Stimulated activated CD8-positive, alpha-beta memory T cell treated with anti-CD3 and anti-CD28 coated beads, Interleukin-15, amount 100 ng/mL, for 4 hours (primary cell): ENCODE data around the gene NFKBIA.
"Not testable (repeated sequence)": the region's sequence is repeated elsewhere in the genome, so short reads cannot be mapped to it uniquely, and the experiment has no call there.

Source experiments
- DNase-seq, 2 donors: peaks; one replicate each; pipeline ENCODE4 v3.0.0-alpha.2; 2020; ENCODE audit warnings: low read depth in 2 of 2

Gene NFKBIA, protein sequence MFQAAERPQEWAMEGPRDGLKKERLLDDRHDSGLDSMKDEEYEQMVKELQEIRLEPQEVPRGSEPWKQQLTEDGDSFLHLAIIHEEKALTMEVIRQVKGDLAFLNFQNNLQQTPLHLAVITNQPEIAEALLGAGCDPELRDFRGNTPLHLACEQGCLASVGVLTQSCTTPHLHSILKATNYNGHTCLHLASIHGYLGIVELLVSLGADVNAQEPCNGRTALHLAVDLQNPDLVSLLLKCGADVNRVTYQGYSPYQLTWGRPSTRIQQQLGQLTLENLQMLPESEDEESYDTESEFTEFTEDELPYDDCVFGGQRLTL

DNA sequence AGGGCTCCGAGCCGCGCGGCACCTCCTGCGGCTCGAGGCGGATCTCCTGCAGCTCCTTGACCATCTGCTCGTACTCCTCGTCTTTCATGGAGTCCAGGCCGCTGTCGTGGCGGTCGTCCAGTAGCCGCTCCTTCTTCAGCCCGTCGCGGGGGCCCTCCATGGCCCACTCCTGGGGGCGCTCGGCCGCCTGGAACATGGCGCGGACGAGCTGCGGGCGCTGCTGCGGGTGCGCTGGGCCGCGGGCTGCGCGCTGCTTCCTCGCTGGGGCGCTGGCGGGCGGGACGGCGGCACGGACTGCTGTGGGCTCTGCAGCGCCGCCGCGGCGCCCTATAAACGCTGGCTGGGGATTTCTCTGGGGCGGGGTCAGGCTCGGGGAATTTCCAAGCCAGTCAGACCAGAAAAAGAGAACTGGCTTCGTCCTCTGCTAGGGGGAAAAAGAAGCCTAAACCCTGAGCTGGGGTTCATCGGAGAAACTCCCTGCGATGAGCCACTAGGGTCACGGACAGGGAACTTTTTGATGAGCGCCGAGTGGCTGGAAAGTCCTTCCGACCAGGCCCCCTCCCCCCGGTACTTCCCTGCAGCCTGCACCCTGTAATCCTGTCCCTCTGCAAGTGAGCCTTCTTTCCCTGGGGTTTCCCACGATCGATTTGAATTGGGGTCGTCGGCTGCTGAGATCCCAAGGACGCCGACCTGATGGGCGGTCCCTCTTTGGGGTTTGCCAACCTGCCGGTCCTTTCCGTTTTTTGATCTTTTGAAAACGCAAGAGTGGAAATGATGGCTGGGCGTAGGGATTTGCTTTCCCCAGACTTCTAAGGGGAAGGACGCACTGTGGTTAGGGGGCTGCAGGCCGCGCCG, at the start of gene NFKBIA:
Gene NFKBIA, minus strand, starts transcription at position 301 of the 855 bp plus-strand sequence. Its CDS starts 105 bp downstream, at position 196.
- peak; percentile 88 to 93 for DNase-seq

DNA sequence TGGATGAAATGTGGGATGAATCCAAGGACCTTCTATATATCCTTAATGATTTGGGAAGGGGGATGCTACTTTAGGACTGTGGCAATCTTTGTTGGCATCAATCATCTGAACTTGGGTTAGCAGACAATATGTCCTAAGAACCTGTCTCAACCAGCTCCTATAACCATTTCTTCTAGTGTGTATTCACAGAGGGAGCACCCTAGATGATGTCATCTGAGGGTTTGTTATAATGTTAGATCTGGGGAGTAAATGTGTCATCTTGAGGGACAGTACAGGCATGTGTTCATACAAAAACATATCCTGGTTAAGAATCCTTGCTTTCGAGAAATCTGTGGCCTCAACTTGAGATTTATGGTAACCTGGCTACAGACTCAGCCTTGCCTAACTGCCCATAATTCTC, 41.9 kb upstream of the NFKBIA start:
- DNase-seq: no peak

DNA sequence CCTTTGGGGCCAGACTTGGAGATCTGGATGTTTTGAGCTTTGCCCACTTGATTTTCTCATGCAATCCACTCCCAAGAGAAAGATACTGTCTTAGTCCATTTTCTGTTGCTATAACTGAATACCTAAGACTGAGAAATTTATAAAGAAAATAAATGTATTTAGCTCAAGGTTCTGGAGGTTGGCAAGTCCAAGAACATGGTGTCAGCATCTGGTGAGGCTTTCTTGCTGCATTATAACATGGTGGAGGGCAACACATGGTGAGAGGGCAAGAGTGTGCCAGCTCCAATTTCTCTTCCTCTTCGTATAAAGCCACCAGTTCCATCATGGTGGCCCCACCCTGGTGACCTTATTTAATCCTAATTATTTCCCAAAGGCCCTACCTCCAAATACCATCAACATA, 39.6 kb upstream of the NFKBIA start:
- no peak for DNase-seq

DNA sequence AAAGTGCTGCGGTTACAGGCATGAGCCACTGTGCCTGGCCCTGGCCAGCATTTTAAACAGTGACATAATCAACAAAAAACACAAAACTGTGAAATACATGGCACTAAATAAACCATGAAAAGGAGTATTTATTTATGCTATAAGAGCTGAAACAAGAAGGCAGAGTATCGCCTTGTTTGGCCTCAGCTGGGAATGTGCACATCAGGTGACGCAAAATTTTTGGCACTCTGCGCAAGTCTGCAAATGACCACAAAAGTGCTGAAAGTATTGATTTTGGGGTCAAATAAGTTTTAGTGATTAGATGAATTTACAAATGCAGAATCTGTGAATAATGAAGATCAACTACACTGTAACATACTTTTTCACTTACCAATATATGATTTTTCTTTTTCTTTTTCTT, 36.6 kb upstream of the NFKBIA start:
- DNase-seq: no peak

DNA sequence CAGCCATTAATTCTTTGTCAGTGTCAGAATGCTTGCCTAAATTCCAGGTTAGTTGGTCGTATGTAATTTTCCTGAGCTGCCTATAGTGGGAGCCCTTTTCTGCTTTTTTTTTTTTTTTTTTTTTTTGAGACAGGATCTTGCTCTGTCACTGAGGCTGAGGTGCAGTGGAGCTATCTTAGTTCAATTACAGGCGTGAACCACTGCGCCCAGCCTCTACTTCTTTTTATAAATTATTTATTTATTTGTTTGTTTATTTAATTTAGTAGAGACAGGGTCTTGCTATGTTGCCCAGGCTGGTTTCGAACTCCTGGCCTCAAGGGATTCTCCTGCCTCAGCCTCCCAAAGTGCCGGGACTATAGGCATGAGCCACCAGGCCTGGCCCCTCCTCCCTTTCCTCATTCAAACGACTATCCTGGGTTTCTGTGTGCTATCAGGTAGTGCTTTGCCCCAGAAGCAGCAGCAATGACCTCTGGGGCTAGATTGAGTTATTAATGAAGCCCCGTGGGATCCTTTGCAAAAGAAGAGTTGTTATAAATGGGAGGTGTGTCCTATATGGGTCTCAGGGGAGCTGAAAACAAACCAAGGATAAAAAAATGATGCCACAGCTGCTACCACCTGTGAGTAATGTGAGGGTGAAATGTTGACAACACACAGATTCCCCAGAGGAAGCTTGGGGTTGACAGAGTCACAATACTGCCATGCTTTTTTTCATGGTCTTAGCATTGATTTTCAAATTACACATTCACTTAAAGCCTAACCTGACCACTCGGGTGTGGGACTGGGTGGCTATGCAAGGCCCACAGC, 34.6 kb upstream of the NFKBIA start:
- DNase-seq: no peak

DNA sequence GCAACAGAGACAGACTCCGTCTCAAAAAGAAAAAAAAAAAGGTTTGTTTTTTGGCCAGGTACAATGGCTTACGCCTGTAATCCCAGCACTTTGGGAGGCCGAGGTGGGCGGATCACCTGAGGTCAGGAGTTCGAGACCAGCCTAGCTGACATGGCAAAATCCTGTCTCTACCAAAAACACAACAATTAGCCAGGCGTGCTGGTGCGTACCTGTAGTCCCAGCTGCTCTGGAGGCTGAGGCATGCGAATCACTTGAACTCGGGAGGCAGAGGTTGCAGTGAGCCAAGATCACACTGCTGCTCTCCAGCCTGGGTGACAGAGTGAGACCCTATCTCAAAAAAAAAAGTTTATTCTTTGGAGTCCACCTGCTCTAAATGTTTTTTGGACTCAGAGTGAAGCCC, 33.9 kb upstream of the NFKBIA start:
- DNase-seq: not testable (repeated sequence)

DNA sequence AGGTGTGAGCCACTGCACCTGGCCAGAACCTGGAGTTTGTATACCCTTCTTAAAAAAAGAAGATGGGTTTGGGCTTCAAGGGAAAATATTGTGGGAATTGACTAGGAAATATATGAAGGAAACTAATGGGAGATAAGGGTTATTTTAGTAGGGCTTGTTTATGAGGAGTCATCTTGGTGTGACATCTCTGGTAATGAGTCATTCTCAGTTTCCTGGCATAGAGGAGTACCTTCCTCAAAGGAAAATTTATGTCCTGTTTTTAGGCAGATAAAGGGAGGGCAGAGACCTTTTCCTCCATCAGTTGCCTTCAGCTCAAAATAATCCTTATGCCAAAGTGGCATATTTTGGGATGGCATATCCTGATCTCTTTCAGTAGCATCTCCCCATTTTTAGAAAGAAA, 30.6 kb upstream of the NFKBIA start:
- DNase-seq: no peak

DNA sequence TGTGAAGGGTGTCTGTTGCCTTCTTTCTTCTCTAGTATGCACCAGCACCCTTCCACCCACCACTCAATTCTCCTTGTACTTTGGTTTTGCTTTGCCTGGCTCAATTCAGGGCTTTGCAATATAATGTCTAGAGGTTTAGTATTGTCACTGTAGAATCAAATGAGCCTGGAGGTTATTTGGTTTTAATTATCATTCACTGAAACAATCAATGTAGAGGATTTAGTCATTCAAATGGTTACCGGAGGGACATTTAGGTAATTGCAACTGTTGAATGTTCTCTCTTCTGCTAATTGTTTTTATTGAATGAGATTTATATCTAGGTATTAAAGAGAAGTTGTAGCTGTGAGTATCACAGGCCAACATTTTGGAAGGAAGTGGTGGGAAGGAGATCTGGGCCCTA, 29.3 kb upstream of the NFKBIA start:
- no peak for DNase-seq

DNA sequence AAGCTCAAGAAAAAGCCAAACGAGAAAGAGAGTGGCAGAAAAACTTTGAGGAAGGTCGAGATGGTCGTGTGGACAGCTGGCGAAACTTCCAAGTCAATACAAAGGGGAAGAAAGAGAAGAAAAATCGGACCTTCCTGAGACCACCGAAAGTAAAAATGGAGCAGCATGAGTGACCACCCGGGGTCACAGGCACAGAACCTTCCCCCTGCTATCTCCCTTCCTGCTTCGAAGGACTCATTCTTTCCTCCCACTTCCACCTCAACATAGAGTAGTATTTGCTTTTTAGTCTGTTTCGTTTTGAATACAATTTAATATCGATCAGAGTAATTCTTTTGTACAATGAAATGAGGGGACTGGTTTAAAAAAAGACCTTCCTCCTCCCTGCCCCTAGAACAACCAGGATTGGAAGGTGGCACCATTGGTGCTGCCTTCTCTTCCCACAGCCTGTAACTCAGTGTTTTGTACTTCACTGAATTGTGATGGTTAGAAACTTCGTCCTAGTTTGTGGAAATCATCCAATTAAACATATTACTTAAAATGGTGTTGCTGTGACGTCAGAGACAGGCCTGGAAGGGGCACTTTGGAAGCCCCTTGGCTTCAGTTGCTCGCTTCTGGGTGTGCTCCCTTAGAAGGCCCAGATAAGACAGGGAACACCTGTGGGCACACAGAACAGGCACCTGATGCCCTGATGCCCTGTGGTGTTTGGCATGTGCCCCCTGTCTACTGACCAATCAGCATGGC, 26.1 kb upstream of the NFKBIA start:
- no peak for DNase-seq

DNA sequence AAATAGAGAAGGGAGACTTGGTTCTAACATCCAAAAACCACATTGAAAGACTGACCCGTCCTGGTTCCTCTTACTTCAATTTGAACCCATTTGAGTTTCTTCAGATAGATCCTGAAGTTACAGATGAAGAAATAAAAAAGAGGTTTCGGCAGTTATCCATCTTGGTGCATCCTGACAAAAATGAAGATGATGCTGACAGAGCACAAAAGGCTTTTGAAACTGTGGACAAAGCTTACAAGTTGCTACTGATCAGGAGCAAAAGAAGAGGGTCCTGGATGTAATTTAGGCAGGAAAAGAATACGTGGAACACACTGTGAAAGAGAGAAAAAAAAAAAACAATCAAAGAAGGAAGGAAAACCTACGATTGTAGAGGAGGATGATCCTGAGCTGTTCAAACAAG, 25.4 kb upstream of the NFKBIA start:
- no peak for DNase-seq

DNA sequence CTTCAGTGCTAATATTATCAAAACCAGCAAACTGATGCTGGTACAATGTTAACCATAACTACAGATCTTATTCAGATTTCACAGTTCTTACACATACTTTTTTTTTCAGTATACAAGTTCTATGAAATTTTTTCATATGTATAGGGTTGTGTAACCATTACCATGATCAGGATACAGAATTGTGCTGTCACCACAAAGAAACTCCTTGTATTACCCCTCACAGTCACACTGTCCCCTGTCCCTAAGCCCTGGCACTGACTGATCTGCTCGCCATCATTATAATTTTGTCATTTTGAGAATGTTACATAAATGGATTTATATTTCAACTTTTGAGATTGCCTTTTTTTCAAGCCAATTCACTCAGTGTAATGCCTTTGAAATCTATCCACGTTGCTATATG, 21.3 kb upstream of the NFKBIA start:
- no peak for DNase-seq

DNA sequence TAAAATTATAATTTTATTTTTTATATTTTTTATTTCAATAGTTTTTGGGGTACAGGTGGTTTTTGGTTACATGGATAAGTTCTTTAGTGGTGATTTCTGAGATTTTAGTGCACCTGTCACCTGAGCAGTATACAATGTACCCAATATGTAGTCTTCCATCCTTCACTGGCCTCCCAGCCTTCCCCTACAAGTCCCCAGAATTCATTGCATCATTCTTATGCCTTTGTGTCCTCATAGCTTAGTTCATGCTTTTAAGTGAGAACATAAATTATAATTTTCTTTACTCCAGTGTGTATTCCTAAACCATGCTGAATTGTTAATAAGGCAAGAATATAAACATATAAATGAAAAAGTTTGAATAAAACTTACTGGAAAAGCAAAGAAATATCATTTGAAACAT, 19.1 kb upstream of the NFKBIA start:
- no peak for DNase-seq

DNA sequence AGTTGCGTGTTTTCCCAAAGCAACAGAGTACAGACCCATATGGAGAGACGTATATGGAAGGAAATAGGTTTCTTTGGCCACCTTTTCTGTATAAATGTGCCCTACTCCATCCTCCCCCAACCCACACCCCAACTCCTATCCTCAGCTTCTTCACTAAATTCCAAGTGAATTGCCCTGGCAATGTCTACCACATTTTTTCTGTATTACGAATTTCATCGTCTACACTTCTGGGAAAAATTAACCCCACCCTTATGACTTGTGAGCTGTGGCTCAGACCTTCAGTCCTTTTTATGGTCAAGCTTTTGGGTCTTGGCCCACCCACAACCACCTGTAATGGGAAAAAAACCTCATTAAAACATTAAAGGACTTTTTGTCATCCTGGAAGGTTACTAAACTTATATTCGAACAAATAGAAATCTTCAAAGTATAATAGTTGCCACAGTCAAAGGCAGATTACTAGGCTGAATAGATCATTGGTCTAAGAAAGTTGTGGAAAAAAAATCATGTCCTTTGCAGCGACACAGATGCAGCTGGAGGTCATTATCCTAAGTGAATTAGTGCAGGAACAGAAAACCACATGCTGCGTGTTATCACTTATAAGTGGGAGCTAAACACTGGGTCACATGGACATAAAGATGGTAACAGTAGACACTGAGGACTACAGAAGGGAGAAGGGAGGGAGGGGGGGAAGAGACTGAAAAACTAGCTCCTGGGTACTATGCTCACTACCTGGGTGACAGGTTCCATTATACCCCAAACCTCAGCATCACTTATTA, 15.7 kb upstream of the NFKBIA start:
- no peak for DNase-seq

DNA sequence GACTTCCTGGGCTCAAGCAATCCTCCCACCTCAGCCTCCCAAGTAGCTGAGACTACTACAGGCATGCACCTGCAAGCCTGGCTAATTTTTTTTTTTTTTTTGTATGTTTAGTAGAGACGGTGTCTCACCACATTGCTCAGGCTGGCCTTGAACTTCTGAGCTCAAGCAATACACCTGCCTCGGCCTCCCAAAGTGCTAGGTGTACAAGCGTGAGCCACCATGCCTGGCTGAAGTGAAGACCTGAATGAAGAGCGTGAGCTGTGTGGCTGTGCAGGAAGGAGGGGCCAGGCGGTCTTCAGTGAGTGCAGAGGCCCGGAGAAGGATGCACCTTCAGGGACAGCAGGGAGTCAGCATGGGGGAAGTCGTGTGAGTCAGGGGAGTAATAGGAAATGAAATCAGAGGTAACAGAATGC, 14.9 kb upstream of the NFKBIA start:
- DNase-seq: no peak

DNA sequence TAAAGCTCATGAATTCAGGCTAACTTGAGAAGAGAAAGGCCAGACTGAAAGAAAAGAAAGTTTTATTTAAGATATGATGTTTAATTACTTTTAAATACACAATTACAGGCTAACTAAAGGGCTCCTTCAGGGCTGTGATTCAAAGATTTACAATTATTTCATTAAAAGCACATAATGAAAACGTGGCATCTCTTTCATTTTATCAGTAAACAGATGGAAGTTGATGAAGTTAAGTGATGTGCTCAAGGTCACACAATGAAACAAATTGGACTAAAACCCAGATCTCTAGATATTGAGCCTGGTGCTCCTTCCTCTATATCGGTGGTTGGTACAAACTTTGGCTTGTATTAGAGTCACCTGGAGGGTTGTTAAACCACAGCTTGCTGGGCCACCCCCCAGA, 13.5 kb upstream of the NFKBIA start:
- no peak for DNase-seq

DNA sequence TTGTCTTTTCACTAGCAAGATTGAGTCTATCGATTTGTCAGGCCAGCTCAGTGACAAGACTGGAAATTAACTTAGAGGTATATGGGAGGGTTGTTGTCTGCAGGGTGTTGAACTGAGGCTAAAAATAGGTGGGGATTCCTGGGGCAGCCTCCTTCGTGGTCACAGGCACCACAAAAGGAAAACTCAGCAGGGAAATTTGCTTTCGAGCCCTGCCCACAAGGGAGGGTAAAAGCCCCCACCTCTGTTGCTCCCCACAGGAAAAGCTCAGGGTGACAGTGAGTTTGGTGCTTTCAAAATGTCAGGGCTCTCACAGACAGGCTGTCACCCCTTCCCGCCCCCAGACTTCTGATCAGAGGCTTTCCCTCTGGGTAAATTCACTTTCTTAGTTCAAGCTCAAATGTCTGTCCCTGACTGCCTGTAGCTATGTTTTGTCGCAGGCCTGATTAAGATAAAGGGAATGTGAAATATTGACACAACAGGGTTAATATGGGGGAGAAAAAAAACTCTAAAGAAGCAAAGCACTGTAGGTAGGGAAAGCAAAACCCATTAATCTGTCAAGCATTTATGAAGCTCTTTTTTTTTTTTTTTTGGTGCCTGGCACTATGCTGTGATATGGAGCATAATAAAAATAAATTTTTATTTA, 11.7 kb upstream of the NFKBIA start:
- peak; percentile 64 to 75 for DNase-seq

DNA sequence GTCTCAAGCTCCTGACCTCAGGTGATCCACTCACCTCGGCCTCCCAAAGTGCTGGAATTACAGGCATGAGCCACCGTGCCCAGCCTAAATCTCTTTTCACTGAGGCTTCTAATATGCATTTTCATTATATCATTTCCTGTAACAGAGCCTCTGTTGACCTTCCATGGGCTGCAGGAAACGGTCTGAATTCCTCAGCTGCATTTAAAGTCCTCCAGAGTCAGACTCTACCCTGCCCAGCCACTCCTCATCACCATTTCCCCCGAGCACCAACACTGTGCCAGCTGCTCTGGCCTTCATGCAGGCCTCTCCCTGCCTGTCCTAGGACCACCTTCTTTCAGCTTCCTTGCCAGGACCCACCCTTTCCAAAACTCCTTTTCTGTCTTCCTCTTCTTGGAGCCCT, 9.8 kb upstream of the NFKBIA start:
- no peak for DNase-seq

DNA sequence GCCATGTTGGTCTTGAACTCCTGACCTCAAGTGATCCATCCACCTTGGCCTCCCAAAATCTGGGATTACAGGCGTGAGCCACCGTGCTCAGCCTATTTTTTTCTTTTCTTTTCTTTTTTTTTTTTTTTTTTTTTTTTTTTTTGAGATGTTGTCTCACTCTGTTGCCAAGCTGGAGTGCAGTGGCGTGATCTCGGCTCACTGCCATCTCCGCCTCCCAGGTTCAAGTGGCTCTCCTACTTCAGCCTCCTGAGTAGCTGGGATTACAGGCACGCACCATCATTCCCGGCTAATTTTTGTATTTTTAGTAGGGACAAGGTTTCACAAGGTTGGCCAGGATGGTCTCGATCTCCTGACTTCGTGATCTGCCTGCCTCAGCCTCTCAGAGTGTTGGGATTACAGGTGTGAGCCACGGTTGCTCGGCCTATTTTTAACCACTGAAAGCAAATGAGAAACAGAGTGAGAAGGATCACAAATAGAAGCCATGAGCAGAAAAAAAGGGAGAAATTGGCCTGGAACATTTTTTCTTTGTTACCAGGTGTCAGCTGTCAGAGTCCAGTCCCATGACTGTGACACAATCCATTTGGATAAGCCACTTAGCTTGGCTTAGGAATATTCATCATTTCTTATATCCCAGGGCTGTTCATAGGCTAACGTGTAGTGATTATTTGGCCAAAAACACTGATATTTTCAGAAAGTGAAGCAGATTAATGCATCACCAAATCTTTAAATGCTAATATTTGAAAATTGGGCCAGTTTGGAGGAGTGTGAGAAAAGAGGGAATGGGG, 7.9 kb upstream of the NFKBIA start:
- no peak for DNase-seq

DNA sequence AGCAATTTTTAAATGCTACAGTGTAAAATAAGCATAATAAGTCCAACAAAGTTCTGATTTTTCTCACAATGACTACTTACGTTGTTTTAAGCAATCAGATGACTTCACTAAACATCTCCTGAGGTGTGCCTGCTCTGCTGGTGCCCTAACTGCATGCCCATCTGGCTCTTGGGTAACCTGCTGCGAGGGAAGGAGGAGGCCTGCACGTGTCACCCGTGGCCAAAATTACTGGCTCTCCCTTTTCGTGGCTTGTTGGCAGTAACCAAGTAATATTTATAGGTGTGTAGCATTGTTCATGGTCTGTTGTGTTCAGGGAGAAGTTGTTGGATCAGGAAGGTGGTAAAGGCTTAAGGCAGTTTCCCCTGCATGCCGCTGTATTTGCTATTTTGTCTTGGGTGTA, 6.3 kb upstream of the NFKBIA start:
- no peak for DNase-seq

DNA sequence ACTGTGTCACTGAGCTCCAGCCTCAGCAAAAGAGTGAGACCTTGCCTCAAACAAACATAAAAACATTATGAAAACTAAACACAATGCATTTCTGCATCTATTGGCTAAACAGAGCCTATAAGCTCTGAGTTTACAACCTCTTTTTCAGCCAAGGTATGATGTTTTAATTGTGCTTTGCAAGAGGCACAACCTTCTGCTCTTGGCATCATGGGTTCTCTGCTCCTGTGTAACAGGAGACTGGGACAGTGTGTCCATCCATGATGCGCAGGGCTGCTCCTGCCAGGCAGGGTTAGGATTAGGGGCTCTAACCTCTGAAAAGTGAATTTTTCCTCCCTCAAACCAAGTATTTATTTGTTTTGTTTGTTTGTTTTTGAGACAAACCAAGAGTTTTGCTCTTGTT, 5.0 kb upstream of the NFKBIA start:
- DNase-seq: no peak
